Stimulated activated CD4-positive, alpha-beta T cell treated with anti-CD3 and anti-CD28 coated beads, Interleukin-15, amount 100 ng/mL, for 24 hours (primary cell): ENCODE measurements around the gene RAB3B.
"Not testable (repeated sequence)": the region's sequence is repeated elsewhere in the genome, so short reads cannot be mapped to it uniquely, and the experiment has no call there.

ENCODE experiments used
- DNase-seq: peaks from one replicate; pipeline ENCODE4 v3.0.0-alpha.2; 2020

The RAB3B gene

GRCh38 chr1:51990478-51990965 is at the start of gene RAB3B:
Gene RAB3B (minus strand): TSS chr1:51990700. CDS start chr1:51977117, 13,583 bp downstream.
- peak; percentile 87 for DNase-seq

- no peak for DNase-seq
These were observed 47.4 kb upstream of the RAB3B start for GRCh38 chr1:52037909-52038308.

GRCh38 chr1:52037402-52037814 is 46.9 kb upstream of the RAB3B start:
- no peak for DNase-seq

- DNase-seq = no peak
These were observed 43.5 kb upstream of the RAB3B start for GRCh38 chr1:52034050-52034384.

- peak; percentile 90 for DNase-seq
These were observed 42.9 kb upstream of the RAB3B start, which contains the start of gene KTI12 for GRCh38 chr1:52033190-52034049. Gene KTI12 (minus strand): TSS chr1:52033810. CDS start chr1:52033761, 49 bp downstream.

- DNase-seq = peak; percentile 38
These were observed 42.3 kb upstream of the RAB3B start for GRCh38 chr1:52032785-52033131.

- no peak for DNase-seq
These were observed 41.8 kb upstream of the RAB3B start for GRCh38 chr1:52032124-52032784.

- not testable (repeated sequence) for DNase-seq
These were observed 38.3 kb upstream of the RAB3B start for GRCh38 chr1:52028839-52029238.

GRCh38 chr1:52028328-52028727 is 37.8 kb upstream of the RAB3B start:
- DNase-seq = no peak

- DNase-seq = no peak
These were observed 35.8 kb upstream of the RAB3B start for GRCh38 chr1:52026278-52026677.

GRCh38 chr1:52022133-52022532 is 31.6 kb upstream of the RAB3B start:
- no peak for DNase-seq

- no peak for DNase-seq
These were observed 17.7 kb upstream of the RAB3B start for GRCh38 chr1:52008071-52008809.

- no peak for DNase-seq
These were observed 16.9 kb upstream of the RAB3B start for GRCh38 chr1:52007215-52008002.

GRCh38 chr1:52006081-52006553 is 15.6 kb upstream of the RAB3B start:
- DNase-seq = not testable (repeated sequence)

- DNase-seq = not testable (repeated sequence)
These were observed 15.0 kb upstream of the RAB3B start for GRCh38 chr1:52005548-52005947.

GRCh38 chr1:52003877-52004276 is 13.4 kb upstream of the RAB3B start:
- no peak for DNase-seq

GRCh38 chr1:52002038-52002917 is 11.8 kb upstream of the RAB3B start:
- DNase-seq = peak; percentile 41

GRCh38 chr1:51998701-51999100 is 8.2 kb upstream of the RAB3B start:
- no peak for DNase-seq

GRCh38 chr1:51997974-51998382 is 7.5 kb upstream of the RAB3B start:
- no peak for DNase-seq

- DNase-seq = no peak
These were observed 670 bp downstream of the RAB3B start for GRCh38 chr1:51989582-51990477.
